Effector memory CD4-positive, alpha-beta T cell (primary cell): ENCODE data around the gene UBE2S.

Experiments
- DNase-seq, 3 donors: peaks; one replicate each; pipeline ENCODE4 v3.0.0-alpha.2; 2020
- H3K27ac ChIP-seq: 2 replicates; pipeline ENCODE4 v1.7.0; 2013; ENCODE audit warnings: mild to moderate bottlenecking, low read length, moderate library complexity; ENCODE audit not compliant: insufficient read depth, poor library complexity, severe bottlenecking
- H3K27me3 ChIP-seq: replicated peaks from 2 replicates; pipeline ENCODE4 v1.7.0; 2013; ENCODE audit warnings: mild to moderate bottlenecking, low read length; ENCODE audit not compliant: insufficient read depth, control insufficient read depth, poor library complexity, severe bottlenecking
- H3K36me3 ChIP-seq: 2 replicates; pipeline ENCODE4 v1.7.0; 2013; ENCODE audit warnings: mild to moderate bottlenecking, low read length, moderate library complexity; ENCODE audit not compliant: control insufficient read depth, insufficient read depth
- H3K4me1 ChIP-seq: 2 replicates; pipeline ENCODE4 v1.7.0; 2013; ENCODE audit warnings: low read length, mild to moderate bottlenecking; ENCODE audit not compliant: control insufficient read depth, insufficient read depth, poor library complexity, severe bottlenecking
- H3K4me3 ChIP-seq: 2 replicates; pipeline ENCODE4 v1.7.0; 2013; ENCODE audit warnings: low read length, low read depth, mild to moderate bottlenecking; ENCODE audit not compliant: insufficient read depth, poor library complexity, severe bottlenecking
- H3K9me3 ChIP-seq: 2 replicates; pipeline ENCODE4 v1.7.0; 2013; ENCODE audit warnings: mild to moderate bottlenecking, low read length, moderate library complexity; ENCODE audit not compliant: control insufficient read depth

The UBE2S gene

GRCh38 chr19:55373306-55373992, 34.1 kb downstream of the UBE2S start:
- no peaks in the 10 kb centered on the region for H3K9me3 ChIP-seq
- peaks cover 61% of the 10 kb centered on the region for H3K27me3 ChIP-seq
- no peak overlapping the region for H3K27ac ChIP-seq
- no peaks in the 10 kb centered on the region for H3K36me3 ChIP-seq
- DNase-seq: no peak
- no peak overlapping the region for H3K4me3 ChIP-seq
- H3K4me1 ChIP-seq: peaks cover 15% of the 10 kb centered on the region

- no peaks in the 10 kb centered on the region for H3K36me3 ChIP-seq
- no peak overlapping the region for H3K27ac ChIP-seq
- peaks cover 67% of the 10 kb centered on the region for H3K27me3 ChIP-seq
- peaks cover 15% of the 10 kb centered on the region for H3K4me1 ChIP-seq
- H3K4me3 ChIP-seq: no peak overlapping the region
- peak in 1 of 3 donors; percentile 16 for DNase-seq
- no peaks in the 10 kb centered on the region for H3K9me3 ChIP-seq
Observed at GRCh38 chr19:55372316-55373081, 35.1 kb downstream of the UBE2S start.

- no peak for DNase-seq
- peaks cover 64% of the 10 kb centered on the region for H3K27me3 ChIP-seq
- H3K9me3 ChIP-seq: no peaks in the 10 kb centered on the region
- H3K27ac ChIP-seq: no peak within 1 kb of the TSS
- H3K4me3 ChIP-seq: peak within 1 kb of the TSS; percentile 45
- no peaks in the 10 kb centered on the region for H3K36me3 ChIP-seq
- H3K4me1 ChIP-seq: peaks cover 15% of the 10 kb centered on the region
Observed at GRCh38 chr19:55370305-55370988, 37.1 kb downstream of the UBE2S start, which contains the start of gene IL11. Gene IL11 (minus strand): TSS chr19:55370463. CDS start chr19:55370310, 153 bp downstream.

- DNase-seq: peak in 1 of 3 donors; percentile 14
- peaks cover 15% of the 10 kb centered on the region for H3K4me1 ChIP-seq
- no peaks in the 10 kb centered on the region for H3K36me3 ChIP-seq
- peaks cover 60% of the 10 kb centered on the region for H3K27me3 ChIP-seq
- no peaks in the 10 kb centered on the region for H3K9me3 ChIP-seq
- H3K4me3 ChIP-seq: peak overlapping the region; percentile 45
- no peak overlapping the region for H3K27ac ChIP-seq
Observed at GRCh38 chr19:55369653-55370304, 37.8 kb downstream of the UBE2S start.

DNA sequence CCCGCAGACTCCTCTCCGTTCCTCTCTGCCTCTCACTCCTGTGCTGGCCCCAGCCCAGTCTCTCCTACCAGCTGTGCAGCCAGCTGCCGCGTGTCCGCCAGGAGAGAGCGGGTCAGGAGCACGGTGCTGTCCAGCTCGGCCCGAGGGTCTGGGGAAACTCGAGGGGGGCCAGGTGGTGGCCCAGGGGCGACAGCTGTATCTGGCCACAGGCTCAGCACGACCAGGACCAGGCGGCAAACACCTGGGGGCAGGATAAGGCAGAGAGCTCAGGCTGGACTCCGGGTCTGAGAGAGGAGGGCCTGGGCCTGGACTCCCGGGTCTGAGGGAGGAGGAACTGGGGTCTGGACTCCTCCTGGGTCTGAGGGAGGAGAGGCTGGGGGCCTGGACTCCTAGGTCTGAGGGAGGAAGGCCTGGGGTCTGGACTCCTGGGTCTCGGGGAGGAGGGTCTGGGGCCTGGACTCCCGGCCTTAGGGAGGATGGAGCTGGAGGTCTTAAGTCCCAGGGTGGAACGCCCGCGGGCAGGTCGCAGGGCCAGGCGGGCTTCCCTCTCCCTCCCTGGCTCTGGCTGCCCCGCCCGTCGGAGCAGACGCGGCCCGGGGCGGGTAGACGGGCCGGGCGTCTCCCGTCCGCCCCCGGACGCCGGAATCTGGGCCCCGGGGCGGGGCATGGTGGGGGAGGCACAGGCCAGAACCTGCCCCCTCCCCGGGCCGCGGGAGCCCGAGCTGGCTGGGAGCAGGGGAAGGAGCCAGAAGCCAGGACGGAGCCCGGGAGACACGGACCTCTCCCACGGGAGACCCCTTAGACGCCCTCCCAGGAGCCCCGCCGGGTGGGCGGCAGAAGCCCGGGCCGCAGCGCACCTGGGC, 38.7 kb downstream of the UBE2S start:
- no peak for DNase-seq
- H3K9me3 ChIP-seq: no peaks in the 10 kb centered on the region
- peaks cover 15% of the 10 kb centered on the region for H3K4me1 ChIP-seq
- H3K36me3 ChIP-seq: no peaks in the 10 kb centered on the region
- H3K4me3 ChIP-seq: no peak overlapping the region
- peaks cover 52% of the 10 kb centered on the region for H3K27me3 ChIP-seq
- H3K27ac ChIP-seq: no peak overlapping the region

GRCh38 chr19:55368106-55368505, 39.5 kb downstream of the UBE2S start:
- no peak for DNase-seq
- Histone ChIP-seq H3K4me1 (peaks cover 15% of the 10 kb centered on the region), H3K27me3 (peaks cover 44% of the 10 kb centered on the region), H3K36me3 (no peaks in the 10 kb centered on the region), H3K9me3 (no peaks in the 10 kb centered on the region), H3K4me3 (no peak overlapping the region), H3K27ac (no peak overlapping the region)

DNA sequence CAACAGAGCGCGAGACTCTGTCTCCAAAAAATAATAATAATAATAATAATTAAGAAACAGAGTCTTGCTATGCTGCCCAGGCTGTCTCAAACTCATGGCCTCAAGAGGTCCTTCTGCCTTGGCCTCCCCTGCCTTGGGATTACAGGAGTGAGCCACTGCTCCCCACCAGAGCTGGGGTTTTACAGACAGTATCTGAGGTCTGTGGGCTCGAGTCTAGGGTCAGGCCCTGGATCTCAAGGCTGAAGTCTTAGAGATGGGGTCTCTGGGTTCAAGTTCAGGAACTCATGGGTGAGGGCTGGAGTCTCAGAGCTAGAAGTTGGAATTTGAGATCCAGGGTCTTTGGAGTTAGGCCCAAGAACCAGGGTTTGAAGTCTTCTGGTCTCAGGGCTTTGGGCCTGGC, 40.8 kb downstream of the UBE2S start:
- peaks cover 15% of the 10 kb centered on the region for H3K4me1 ChIP-seq
- H3K9me3 ChIP-seq: no peaks in the 10 kb centered on the region
- H3K27me3 ChIP-seq: peaks cover 31% of the 10 kb centered on the region
- no peak overlapping the region for H3K27ac ChIP-seq
- DNase-seq: no peak
- H3K4me3 ChIP-seq: no peak overlapping the region
- no peaks in the 10 kb centered on the region for H3K36me3 ChIP-seq

DNA sequence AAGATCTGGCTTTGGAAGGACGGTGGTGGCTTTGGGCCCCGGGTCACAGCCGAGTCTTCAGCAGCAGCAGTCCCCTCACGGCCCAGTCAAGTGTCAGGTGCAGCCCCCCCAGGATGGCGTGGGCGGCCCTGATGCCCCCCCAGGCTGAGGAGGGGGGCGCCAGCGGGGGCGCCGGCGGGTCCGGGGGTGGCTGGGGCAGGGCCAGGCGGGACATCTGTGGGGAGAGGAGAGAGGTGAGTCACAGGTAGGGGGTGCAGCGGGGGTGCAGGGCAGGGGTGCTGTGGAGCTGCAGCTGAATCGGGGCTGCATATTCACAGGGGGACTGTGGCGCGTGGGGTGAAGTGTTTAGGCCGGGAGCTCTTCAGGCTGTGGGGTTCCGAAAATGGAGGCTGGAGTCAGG, 41.6 kb downstream of the UBE2S start:
- no peak for DNase-seq
- H3K4me1 ChIP-seq: peaks cover 15% of the 10 kb centered on the region
- H3K27me3 ChIP-seq: peaks cover 28% of the 10 kb centered on the region
- H3K36me3 ChIP-seq: no peaks in the 10 kb centered on the region
- no peaks in the 10 kb centered on the region for H3K9me3 ChIP-seq
- no peak overlapping the region for H3K4me3 ChIP-seq
- no peak overlapping the region for H3K27ac ChIP-seq

GRCh38 chr19:55365245-55365644, 42.3 kb downstream of the UBE2S start:
- H3K36me3 ChIP-seq: no peaks in the 10 kb centered on the region
- H3K4me3 ChIP-seq: no peak overlapping the region
- H3K27me3 ChIP-seq: peaks cover 22% of the 10 kb centered on the region
- H3K4me1 ChIP-seq: peaks cover 15% of the 10 kb centered on the region
- DNase-seq: no peak
- H3K9me3 ChIP-seq: no peaks in the 10 kb centered on the region
- no peak overlapping the region for H3K27ac ChIP-seq
